GM18499 (cell line): ENCODE data around the gene PSMG4.

Experiments used
- ATAC-seq: cut with Tn5 transposase; IDR thresholded peaks from one replicate; pipeline ENCODE4 v1.9.1; 2021; ENCODE audit warnings: moderate number of reproducible peaks; ENCODE audit not compliant: insufficient read depth, unreplicated experiment

Gene PSMG4

GRCh38 chr6:3250231-3250675 is 8.5 kb upstream of the PSMG4 start:
- ATAC-seq: no peak

- ATAC-seq: no peak
These were observed 7.1 kb upstream of the PSMG4 start for GRCh38 chr6:3251462-3252314.

DNA sequence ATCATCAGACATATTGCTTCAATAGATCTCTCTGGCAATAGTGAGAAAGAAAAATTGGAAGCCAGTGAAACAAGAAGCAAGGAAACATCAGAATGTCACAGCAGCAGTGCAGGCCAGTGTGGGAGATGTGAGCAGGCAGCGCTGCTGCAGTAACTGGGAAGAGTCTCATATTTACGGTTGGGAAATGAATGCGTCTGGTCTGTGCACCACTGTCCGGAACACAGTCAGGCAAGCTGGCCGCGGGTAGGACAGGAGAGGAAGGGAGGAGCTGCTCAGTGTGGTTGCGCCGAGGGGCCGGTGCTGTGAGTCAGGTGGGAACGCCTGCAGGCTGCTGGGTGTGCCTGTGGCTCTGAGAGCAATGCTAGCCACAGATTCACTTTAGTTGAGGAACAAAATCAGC is 6.4 kb upstream of the PSMG4 start:
- no peak for ATAC-seq

DNA sequence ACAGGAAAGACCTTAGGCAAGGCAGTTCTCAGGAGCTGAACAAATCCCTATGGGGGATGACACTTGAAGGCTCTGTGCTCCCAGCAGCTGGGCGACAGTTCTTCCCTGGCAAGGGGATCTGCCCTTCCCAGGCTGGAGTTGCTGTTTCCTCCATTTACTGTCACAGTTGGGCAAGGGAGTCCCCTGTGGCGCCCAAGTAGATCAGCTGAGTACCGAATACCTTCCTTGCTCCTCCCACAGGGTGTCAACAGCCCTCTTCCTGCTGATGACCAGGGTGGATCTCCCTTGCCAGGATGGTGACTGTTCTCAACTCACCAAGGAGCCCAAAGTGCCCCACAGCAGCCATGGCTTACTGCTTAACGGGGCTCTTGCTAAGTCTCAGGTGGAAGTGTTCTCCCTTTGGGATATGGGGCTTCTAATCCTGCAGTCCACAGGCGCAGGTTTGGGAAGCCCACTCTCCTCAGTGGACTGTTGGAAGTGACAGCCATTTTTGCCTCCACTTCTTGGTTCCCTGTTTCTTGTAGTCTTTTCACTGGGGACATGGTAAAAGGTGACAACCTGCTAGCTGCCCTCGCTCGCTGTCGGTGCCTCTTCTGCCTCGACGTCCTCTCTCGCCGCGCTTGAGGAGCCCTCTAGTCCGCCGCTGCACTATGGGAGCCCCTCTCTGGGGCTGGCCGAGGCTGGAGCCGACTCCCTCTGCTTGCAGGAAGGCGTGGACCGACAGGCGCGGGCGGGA is 5.7 kb upstream of the PSMG4 start:
- no peak for ATAC-seq

DNA sequence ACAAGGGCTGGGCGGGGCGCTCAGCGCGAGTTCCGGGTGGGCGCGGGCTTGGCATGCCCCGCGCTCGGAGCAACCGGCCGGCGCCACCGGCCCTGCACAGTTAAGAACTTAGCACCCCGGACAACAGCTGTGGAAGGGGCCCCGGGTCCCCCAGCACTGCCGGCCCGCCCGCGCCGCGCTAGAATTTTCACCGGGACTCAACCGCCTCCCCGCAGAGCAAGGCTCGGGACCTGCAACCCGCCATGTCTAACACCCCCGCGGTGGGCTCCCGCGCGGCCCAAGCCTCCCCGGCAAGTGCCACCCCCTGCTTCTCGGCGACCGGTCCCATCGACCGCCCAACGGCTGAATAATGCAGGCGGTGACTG is 5.2 kb upstream of the PSMG4 start:
- no peak for ATAC-seq

- no peak for ATAC-seq
These were observed 546 bp upstream of the PSMG4 start for GRCh38 chr6:3258201-3258600.

DNA sequence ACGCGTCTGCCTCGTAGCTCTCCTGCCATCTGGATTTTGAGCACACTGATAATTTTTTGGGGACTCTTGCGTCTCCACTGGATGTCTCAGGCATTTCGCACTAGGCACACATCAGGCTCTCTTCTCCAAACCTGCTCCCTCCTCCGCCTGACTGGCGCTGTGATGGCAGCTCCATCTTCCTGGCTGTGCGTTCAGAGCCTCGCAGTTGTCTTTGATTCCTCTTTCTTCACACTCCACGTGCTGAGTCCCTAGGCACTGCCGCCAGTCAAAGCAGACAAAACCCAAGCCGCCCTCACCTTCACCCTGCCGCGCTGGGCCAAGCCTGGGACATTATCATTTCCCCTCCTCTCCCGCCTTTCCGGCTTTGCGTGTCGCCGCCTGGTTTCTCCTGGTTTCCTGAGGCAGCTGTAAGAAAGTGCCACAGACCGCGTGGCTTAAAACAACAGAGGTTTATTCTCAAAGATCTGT is 778 bp downstream of the PSMG4 start:
- no peak for ATAC-seq

DNA sequence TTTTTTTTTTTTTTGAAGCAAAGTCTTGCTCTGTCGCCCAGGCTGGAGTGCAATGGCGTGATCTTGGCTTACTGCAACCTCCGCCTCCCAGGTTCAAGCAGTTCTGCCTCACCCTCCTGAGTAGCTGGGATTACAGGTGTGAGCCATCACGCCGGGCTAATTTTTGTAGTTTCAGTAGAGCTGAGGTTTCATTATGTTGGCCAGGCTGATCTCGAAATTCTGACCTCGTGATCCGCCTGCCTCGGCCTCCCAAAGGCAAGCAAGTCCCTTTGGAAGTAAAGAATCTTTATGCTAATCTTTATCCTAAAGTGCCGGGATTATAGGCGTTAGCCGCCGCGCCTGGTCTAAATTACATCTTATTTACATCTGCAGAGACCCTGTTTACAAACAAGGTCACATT is 1.5 kb downstream of the PSMG4 start:
- no peak for ATAC-seq

DNA sequence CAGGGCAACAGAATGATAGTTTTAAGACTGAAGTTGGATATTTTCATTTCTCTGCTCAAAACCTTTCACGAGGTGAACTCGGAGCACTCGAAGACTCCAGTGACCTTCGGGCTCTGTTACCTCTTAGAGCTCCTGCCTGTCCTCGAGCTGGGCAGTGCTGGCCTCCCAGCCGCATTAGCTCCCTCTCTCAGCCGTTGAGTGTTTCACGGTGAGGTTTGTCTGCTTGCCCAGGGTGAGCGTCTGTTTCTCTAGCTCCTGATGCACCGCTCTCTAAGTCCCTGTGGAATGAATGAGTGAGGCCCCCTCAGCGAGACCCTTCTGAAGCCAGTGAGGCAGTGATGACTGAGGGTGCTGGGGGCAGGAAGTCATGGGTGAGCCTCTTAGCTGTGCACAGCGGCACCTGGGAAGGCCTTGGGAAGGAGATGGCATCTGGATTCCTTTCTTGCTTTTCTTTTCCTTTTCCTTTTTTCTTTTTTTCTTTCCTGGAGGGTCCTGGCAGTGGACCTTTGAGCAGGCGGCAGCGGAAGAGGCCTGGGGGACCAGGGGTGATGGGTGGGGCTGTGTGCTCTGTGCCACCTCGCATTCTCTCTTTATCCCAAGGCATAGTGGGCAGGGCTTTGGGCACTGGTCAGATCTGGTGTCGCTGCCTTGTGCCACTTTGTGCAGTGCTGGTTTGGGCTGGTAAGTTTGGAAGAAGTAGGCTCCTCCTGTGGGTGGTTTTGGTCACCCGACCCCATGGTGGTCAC is 2.2 kb downstream of the PSMG4 start:
- ATAC-seq: no peak

DNA sequence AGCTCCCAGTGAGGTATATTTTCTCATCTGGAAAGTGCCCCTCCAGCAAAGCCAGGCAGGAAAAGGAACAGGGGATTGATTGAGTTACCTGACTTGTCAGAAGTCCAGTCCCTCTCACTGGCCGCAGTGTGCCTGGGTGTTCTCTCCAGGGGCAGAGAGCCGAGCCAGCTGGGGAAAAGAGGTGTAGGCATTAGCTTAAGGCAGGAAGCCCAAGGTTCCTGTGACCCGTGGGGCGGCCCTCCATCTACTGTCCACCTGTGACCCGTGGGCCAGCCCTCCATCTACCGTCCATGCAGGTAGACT is 2.7 kb downstream of the PSMG4 start:
- no peak for ATAC-seq

GRCh38 chr6:3261921-3262320 is 3.2 kb downstream of the PSMG4 start:
- no peak for ATAC-seq

DNA sequence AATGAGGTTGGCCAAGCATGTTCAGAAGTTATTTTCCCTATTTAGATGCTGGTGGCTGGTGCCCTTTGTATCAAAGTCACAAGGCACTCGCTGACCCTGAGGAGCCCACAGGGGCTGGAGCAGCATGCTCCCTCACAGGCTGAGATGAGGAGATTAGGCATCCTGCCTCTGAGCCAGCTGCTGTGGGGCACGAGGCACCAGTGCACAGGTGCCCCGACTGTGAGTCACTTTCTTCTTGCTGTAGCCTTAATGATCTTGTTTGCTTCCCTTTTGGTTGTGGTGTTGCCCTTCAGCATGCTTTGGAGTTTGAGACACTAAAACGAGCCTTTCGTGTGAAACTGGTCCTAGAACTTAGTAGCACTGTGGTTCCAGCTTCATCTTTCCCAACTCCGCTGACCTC is 4.3 kb downstream of the PSMG4 start:
- no peak for ATAC-seq

DNA sequence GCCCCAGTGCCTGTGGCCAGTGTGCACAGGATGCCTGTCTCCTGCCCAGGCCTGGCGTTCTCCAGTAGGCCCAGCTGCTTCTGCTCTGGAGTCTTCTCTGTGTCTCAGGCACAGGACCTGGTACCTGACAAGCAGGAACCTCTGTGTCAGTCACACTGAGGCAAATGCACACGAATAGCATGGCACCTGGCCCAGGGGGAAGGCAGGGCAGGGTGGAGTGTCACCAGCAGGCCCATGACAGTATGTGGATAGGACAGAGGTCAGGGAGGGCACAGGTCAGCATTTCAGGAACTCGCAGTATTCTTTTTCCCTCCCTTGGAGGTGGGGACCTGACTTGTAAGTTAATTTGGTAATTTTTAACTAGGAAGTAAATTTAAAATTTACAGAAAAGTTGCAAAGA is 5.6 kb downstream of the PSMG4 start:
- no peak for ATAC-seq

DNA sequence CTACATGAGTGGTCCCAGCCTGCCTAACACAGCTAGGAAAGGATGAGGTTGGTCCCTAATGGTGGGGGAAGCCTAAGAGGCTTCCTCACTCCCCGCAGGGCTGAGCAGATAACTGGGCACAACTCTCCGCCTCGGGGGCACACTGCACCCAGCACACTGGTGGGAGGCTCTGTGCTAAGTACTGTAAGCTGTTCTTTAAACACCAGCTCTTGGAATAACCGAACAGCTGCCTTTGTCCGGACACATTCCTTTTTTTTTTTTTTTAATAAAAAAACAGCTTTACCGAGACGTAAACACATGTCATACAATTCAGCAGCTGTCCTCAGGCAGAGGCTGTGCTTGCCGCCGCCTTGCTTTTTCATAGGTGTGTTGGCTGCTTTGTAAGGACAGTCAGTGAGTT is 6.9 kb downstream of the PSMG4 start:
- ATAC-seq: no peak

DNA sequence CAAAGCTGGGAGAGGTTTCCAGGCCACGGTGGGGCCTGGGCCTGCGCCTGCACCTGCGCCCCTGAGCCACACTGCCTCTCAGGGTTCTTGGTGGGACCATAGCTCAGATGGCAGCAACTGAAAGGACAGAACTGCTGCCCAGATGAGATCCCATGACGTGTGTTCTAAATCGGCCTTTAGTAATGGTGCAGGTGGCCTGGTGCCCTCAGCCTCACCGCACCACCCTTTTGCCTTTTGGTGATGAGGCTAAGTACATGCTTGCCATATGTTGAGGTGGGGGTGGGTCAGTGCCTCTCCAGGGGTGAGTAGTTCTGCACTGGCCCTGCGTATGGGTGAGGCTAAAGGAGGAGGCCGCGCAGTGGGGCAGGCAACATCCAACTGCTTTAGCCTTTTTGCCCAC is 7.4 kb downstream of the PSMG4 start:
- no peak for ATAC-seq

GRCh38 chr6:3267162-3267561 is 8.4 kb downstream of the PSMG4 start:
- ATAC-seq: no peak

- no peak for ATAC-seq
These were observed 9.9 kb downstream of the PSMG4 start for GRCh38 chr6:3268680-3269079.

- ATAC-seq: no peak
These were observed 10.7 kb downstream of the PSMG4 start for GRCh38 chr6:3269281-3269975.

- ATAC-seq: no peak
These were observed 11.5 kb downstream of the PSMG4 start for GRCh38 chr6:3270258-3270657.

GRCh38 chr6:3271756-3272155 is 13.0 kb downstream of the PSMG4 start:
- no peak for ATAC-seq
